B cell (primary cell): Measurements from ENCODE around the gene ATF4. TPM values are rescaled to one million over a fixed set of nuclear protein-coding genes. Genes with fewer than 3 reads are reported as not detected.

Experiments
- ATAC-seq: fragments of 200-7000 bp; cut with Tn5 transposase; one replicate; pipeline ENCODE4 v1.10.0; 2021; ENCODE audit warnings: low read depth, mild to moderate bottlenecking, moderate number of reproducible peaks, moderate library complexity
- CTCF ChIA-PET: fragments of 350-600 bp; sonication (Branson Sonifier 250); formaldehyde crosslinking; loops from one replicate; lab custom pipeline; 2021; ENCODE audit warnings: antibody characterized with exemption, inconsistent platforms; lab: Charles Lee
- POLR2A ChIA-PET: fragments of 350-600 bp; sonication (Branson Sonifier 250); formaldehyde crosslinking; loops from one replicate; lab custom pipeline; 2021; ENCODE audit warnings: antibody characterized with exemption; lab: Charles Lee
- DNase-seq: peaks from one replicate; pipeline ENCODE4 v3.0.0; 2013
- H2AFZ ChIP-seq: 2 replicates; pipeline ENCODE4 v1.6.1; 2012; ENCODE audit warnings: mild to moderate bottlenecking, low read depth, low read length; ENCODE audit not compliant: insufficient read depth, poor library complexity, severe bottlenecking
- H3K27ac ChIP-seq, 2 donors: 1 replicate in 1 of 2; 2 replicates in 1 of 2; pipeline ENCODE4 v1.5.1; 2012 to 2013; ENCODE audit warnings: low read length in 2 of 2, mild to moderate bottlenecking in 2 of 2, moderate library complexity in 1 of 2
- H3K27me3 ChIP-seq, 4 experiments: fragments of 200-600 bp in 1 of 4; sonication (generic) in 1 of 4; replicated peaks in 1 of 4; 1 replicate in 2 of 4; 2 replicates in 2 of 4; pipeline versions ENCODE4 v1.6.1 to v1.7.0; 2013 to 2016; ENCODE audit warnings: low read length in 3 of 4, mild to moderate bottlenecking in 2 of 4, mixed read lengths in 1 of 4, moderate library complexity in 1 of 4; ENCODE audit not compliant: insufficient read depth in 4 of 4, control insufficient read depth in 3 of 4; ENCODE audit errors: control extremely low read depth in 1 of 4
- H3K36me3 ChIP-seq, 2 experiments: replicated peaks in 1 of 2; 1 replicate in 1 of 2; 2 replicates in 1 of 2; pipeline versions ENCODE4 v1.6.1 to v1.7.1; 2013; ENCODE audit warnings: low read length in 1 of 2; ENCODE audit not compliant: insufficient read depth in 2 of 2, control insufficient read depth in 1 of 2; ENCODE audit errors: control extremely low read depth in 1 of 2, extremely low read depth in 1 of 2
- H3K4me1 ChIP-seq, 2 donors: fragments of 200-600 bp in 1 of 2; sonication (generic) in 1 of 2; 1 replicate in 1 of 2; 2 replicates in 1 of 2; pipeline versions ENCODE4 v1.5.1 to v1.6.1; 2013 to 2017; ENCODE audit warnings: low read length in 2 of 2; ENCODE audit not compliant: control insufficient read depth in 2 of 2, insufficient read depth in 2 of 2
- H3K4me2 ChIP-seq: replicated peaks from 2 replicates; pipeline ENCODE3; 2012; ENCODE audit warnings: mild to moderate bottlenecking, low read depth, low read length; ENCODE audit not compliant: poor library complexity, severe bottlenecking
- H3K4me3 ChIP-seq, 5 experiments: fragments of 200-600 bp in 1 of 5; sonication (generic) in 1 of 5; 1 replicate in 3 of 5; 2 replicates in 2 of 5; pipeline versions ENCODE4 v1.5.1 to v1.7.0; 2011 to 2016; ENCODE audit warnings: low read length in 4 of 5, mild to moderate bottlenecking in 4 of 5, low read depth in 2 of 5, control low read depth in 1 of 5, moderate library complexity in 1 of 5; ENCODE audit not compliant: insufficient read depth in 1 of 5; ENCODE audit errors: control extremely low read depth in 1 of 5, extremely low read depth in 1 of 5
- H3K79me2 ChIP-seq: fragments of 200-600 bp; sonication (generic); one replicate; pipeline ENCODE4 v1.6.0; 2016; ENCODE audit warnings: low read length; ENCODE audit not compliant: control insufficient read depth, insufficient read depth
- H3K9ac ChIP-seq: fragments of 200-600 bp; sonication (generic); 2 replicates; pipeline ENCODE4 v1.6.1; 2017; ENCODE audit warnings: mild to moderate bottlenecking, low read length, moderate library complexity
- H3K9me3 ChIP-seq, 3 donors: one replicate each; pipeline versions ENCODE4 v1.6.1 to v1.7.1; 2013; ENCODE audit warnings: low read length in 2 of 3; ENCODE audit not compliant: control insufficient read depth in 2 of 3, insufficient read depth in 1 of 3; ENCODE audit errors: control extremely low read depth in 1 of 3
- H4K20me1 ChIP-seq: 2 replicates; pipeline ENCODE4 v1.6.0; 2012; ENCODE audit warnings: mild to moderate bottlenecking, low read length; ENCODE audit not compliant: insufficient read depth, control insufficient read depth, poor library complexity, severe bottlenecking
- H3K27ac Mint-ChIP-seq: one replicate; pipeline ENCODE4 v1.8.0; 2021; ENCODE audit warnings: mixed read lengths
- H3K27me3 Mint-ChIP-seq: one replicate; pipeline ENCODE4 v1.8.0; 2021; ENCODE audit warnings: mixed read lengths
- H3K4me1 Mint-ChIP-seq: one replicate; pipeline ENCODE4 v1.8.0; 2021; ENCODE audit warnings: mixed read lengths
- H3K4me3 Mint-ChIP-seq: one replicate; pipeline ENCODE4 v1.8.0; 2021; ENCODE audit warnings: mixed read lengths
- H3K9me3 Mint-ChIP-seq: one replicate; pipeline ENCODE4 v1.8.0; 2022; ENCODE audit warnings: mixed read lengths; ENCODE audit not compliant: insufficient read depth
- EZH2 ChIP-seq: IDR thresholded peaks from 2 replicates; pipeline ENCODE4 v1.6.1; 2012; ENCODE audit warnings: borderline replicate concordance, low read depth, mild to moderate bottlenecking, moderate library complexity, low read length; ENCODE audit not compliant: insufficient read depth, poor library complexity, severe bottlenecking
- WGBS: methylation state at CpG from one replicate; pipeline ENCODE4 v1.1.5; 2013; ENCODE audit warnings: missing lambda C conversion rate; ENCODE audit not compliant: insufficient coverage; 5-methylcytosine and 5-hydroxymethylcytosine counted together
- intact Hi-C: fragments of 100-400 bp; cut with micrococcal nuclease; formaldehyde crosslinking; loops from one replicate; pipeline ENCODE4 v1.10.0; 2022
- polyA plus RNA-seq: library from polyadenylated mRNA; depleted of rRNA; stranded (reverse); fragments of >200 nt; gene quantifications from 2 replicates; pipeline ENCODE4 v1.2.3, GENCODE V29; 2012
- total RNA-seq, 2 donors: library from RNA; stranded (reverse); fragments of 120-200 nt in 1 of 2; gene quantifications; 1 replicate in 1 of 2; 2 replicates in 1 of 2; pipeline versions ENCODE4 v1.2.3 to v1.2.4, GENCODE V29; 2013 to 2022
- TF ChIP-seq, protein P1 (sequence below): fragments of 200-600 bp; IDR thresholded peaks from one replicate; pipeline ENCODE4 v1.8.0; 2022; ENCODE audit warnings: antibody characterized with exemption, mild to moderate bottlenecking

Gene ATF4
- total and polyA plus RNA-seq, 2 donors (not counting 1 experiment from before 2014, with no cell fraction given): 244 to 678 TPM

DNA sequence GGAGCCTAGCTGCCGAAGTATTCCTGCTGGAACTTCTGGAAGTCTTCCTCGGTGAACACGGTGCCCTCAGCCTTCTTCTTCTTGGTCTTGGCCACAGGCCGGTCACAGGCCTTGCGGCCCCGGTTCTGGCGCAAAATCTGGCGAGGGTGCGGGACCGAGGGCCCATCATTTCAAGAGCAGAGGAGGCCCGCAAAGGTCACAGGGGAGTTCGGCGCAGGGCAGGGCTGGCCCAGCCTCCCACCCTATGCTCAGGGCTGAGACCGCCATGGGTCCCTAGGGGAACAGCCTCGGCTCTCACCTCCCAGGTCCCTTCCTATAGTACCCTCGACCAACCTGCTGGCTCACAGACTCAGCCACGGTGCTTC, 9.1 kb downstream of the ATF4 start:
- ChIA-PET CTCF (interaction anchor here (0.7 to 13.4 kb wide), 43 partner anchors 9 to 1369 kb away, joined by 3 to 328 read pairs (median 5); partner anchors contain the start of genes ATF4, MIEF1, RPL3 and TAB1), POLR2A (interaction anchor here (0.6 to 6.3 kb wide), 8 partner anchors 9 to 355 kb away, joined by 3 to 57 read pairs (median 4); partner anchors contain the start of genes ATF4, MIEF1, RPL3 and TAB1)
- peaks cover 69% of the 10 kb centered on the region for H3K79me2 ChIP-seq
- peak overlapping the region; percentile 44 to 45 for H3K27ac ChIP-seq
- intact Hi-C loops: loop anchor here (1.0 to 10.0 kb wide), 5 partner anchors 36 to 655 kb away; partner anchors contain the start of genes CBX6 and TAB1
- H3K4me3 ChIP-seq: peak overlapping the region in 1 of 5 experiments; percentile 19
- H3K36me3 ChIP-seq: peaks cover 0 to 46% of the 10 kb centered on the region in 2 experiments
- TF ChIP-seq EZH2: no peak
- TF ChIP-seq, protein P1, sequence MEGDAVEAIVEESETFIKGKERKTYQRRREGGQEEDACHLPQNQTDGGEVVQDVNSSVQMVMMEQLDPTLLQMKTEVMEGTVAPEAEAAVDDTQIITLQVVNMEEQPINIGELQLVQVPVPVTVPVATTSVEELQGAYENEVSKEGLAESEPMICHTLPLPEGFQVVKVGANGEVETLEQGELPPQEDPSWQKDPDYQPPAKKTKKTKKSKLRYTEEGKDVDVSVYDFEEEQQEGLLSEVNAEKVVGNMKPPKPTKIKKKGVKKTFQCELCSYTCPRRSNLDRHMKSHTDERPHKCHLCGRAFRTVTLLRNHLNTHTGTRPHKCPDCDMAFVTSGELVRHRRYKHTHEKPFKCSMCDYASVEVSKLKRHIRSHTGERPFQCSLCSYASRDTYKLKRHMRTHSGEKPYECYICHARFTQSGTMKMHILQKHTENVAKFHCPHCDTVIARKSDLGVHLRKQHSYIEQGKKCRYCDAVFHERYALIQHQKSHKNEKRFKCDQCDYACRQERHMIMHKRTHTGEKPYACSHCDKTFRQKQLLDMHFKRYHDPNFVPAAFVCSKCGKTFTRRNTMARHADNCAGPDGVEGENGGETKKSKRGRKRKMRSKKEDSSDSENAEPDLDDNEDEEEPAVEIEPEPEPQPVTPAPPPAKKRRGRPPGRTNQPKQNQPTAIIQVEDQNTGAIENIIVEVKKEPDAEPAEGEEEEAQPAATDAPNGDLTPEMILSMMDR: peak; percentile 74
- peaks cover 0 to 7% (median 0%) of the 10 kb centered on the region in 3 donors for H3K9me3 ChIP-seq
- H3K27me3 ChIP-seq: no peaks in the 10 kb centered on the region
- no peak for ATAC-seq
- H3K27me3 Mint-ChIP-seq: no peaks in the 10 kb centered on the region
- 62% methylated on average over 17 of the region's 17 CpGs for WGBS
- peak overlapping the region; percentile 14 for H3K9ac ChIP-seq
- no peaks in the 10 kb centered on the region for H3K9me3 Mint-ChIP-seq
- peak overlapping the region; percentile 83 for H3K4me3 Mint-ChIP-seq
- peaks cover 55 to 73% of the 10 kb centered on the region in 2 donors for H3K4me1 ChIP-seq
- H2AFZ ChIP-seq: peak overlapping the region; percentile 54
- DNase-seq: no peak
- H3K4me1 Mint-ChIP-seq: peaks cover 76% of the 10 kb centered on the region
- H3K4me2 ChIP-seq: peak overlapping the region; percentile 74
- peaks cover 57% of the 10 kb centered on the region for H4K20me1 ChIP-seq
- H3K27ac Mint-ChIP-seq: peak overlapping the region; percentile 93

DNA sequence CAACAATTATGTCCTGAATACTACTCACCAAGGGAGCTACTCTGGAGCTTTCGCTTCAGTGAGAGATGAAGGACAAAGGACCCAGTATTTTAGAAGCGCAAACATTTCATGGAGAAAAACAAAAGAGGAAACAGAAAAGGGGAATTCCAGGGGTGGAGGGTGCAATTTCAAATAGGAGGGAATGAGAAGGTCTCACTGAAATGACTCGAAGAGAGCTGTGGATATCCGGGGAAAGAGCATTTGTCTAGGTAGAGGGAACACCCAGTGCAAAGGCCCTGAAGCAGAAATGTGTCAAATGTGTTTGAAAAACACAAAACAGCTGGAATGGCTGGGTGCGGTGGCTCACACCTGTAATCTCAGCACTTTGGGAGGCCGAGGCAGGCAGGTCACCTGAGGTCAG, 9.8 kb downstream of the ATF4 start:
- ATAC-seq (no peak), DNase-seq (peak; percentile 31)
- Mint-ChIP-seq H3K27ac (peak overlapping the region; percentile 93), H3K9me3 (no peaks in the 10 kb centered on the region), H3K4me3 (peak overlapping the region; percentile 83), H3K4me1 (peaks cover 70% of the 10 kb centered on the region), H3K27me3 (no peaks in the 10 kb centered on the region)
- no peak overlapping the region for H2AFZ ChIP-seq
- peaks cover 0 to 39% of the 10 kb centered on the region in 2 experiments for H3K36me3 ChIP-seq
- H3K4me3 ChIP-seq: peak overlapping the region in 1 of 5 experiments; percentile 7
- POLR2A ChIA-PET: interaction anchor here (1.1 to 6.3 kb wide), 2 partner anchors 10 to 131 kb away, joined by 11 to 57 read pairs; partner anchors contain the start of genes ATF4 and TAB1
- CTCF ChIA-PET: interaction anchor here (0.8 to 13.4 kb wide), 18 partner anchors 9 to 819 kb away, joined by 3 to 328 read pairs (median 7); partner anchors contain the start of genes ATF4, MIEF1, RPL3 and TAB1
- H3K4me1 ChIP-seq: peaks cover 55 to 75% of the 10 kb centered on the region in 2 donors
- peak overlapping the region; percentile 11 to 45 for H3K27ac ChIP-seq
- peak overlapping the region; percentile 74 for H3K4me2 ChIP-seq
- H3K9me3 ChIP-seq: peaks cover 0 to 7% (median 0%) of the 10 kb centered on the region in 3 donors
- peaks cover 51% of the 10 kb centered on the region for H4K20me1 ChIP-seq
- H3K79me2 ChIP-seq: peaks cover 63% of the 10 kb centered on the region
- peaks cover 0 to 3% (median 0%) of the 10 kb centered on the region in 4 experiments for H3K27me3 ChIP-seq
- intact Hi-C loops: loop anchor here (5.0 kb wide), 1 partner anchor 647 kb away; the partner anchor contains the start of gene TNRC6B
- no peak overlapping the region for H3K9ac ChIP-seq
- WGBS: 80% methylated on average over 6 of the region's 6 CpGs
- TF ChIP-seq, protein P1: no peak
- no peak for TF ChIP-seq EZH2
